Measurements from ENCODE around the gene UHRF2. TPM values are rescaled to one million over a fixed set of nuclear protein-coding genes. Genes with fewer than 3 reads are reported as not detected.

The UHRF2 gene
- total and polyA plus RNA-seq, 2 of the 13 experiments (the other 11 are each of a cell fraction or from before 2014, with no cell fraction given) = 42.1 to 44.2 TPM

DNA sequence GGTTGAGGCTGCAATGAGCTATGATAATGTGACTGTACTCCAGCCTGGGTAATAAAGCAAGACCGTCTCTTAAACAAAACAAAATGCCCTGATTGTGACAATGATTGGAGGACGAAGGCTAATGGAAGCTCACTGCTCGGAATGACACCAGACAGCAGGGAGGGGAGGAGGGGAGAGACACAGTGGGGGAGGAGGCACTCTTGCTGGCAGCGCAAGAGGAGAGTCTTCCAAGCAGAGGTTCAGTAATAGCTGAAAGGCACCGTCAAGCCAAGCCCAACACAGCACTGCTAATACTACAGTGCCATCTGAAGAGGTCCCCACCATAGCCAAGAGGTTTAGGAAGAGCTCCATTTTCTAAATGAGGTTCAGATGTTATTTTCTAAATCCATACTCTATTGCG, 130.2 kb downstream of the UHRF2 start (continued):
- no peak for TF ChIP-seq MXD4 (CRISPR knock-in tag; IDR thresholded peaks at IDR 0.05)
- TF ChIP-seq, protein P1, sequence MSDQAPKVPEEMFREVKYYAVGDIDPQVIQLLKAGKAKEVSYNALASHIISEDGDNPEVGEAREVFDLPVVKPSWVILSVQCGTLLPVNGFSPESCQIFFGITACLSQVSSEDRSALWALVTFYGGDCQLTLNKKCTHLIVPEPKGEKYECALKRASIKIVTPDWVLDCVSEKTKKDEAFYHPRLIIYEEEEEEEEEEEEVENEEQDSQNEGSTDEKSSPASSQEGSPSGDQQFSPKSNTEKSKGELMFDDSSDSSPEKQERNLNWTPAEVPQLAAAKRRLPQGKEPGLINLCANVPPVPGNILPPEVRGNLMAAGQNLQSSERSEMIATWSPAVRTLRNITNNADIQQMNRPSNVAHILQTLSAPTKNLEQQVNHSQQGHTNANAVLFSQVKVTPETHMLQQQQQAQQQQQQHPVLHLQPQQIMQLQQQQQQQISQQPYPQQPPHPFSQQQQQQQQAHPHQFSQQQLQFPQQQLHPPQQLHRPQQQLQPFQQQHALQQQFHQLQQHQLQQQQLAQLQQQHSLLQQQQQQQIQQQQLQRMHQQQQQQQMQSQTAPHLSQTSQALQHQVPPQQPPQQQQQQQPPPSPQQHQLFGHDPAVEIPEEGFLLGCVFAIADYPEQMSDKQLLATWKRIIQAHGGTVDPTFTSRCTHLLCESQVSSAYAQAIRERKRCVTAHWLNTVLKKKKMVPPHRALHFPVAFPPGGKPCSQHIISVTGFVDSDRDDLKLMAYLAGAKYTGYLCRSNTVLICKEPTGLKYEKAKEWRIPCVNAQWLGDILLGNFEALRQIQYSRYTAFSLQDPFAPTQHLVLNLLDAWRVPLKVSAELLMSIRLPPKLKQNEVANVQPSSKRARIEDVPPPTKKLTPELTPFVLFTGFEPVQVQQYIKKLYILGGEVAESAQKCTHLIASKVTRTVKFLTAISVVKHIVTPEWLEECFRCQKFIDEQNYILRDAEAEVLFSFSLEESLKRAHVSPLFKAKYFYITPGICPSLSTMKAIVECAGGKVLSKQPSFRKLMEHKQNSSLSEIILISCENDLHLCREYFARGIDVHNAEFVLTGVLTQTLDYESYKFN (CRISPR knock-in tag; conservative IDR thresholded peaks at IDR 0.05) = no peak
- TF ChIP-seq SMAD3 (CRISPR knock-in tag; IDR thresholded peaks at IDR 0.05) = no peak
- no peak for TF ChIP-seq ETV5 (CRISPR knock-in tag; IDR thresholded peaks at IDR 0.05; ENCODE audit: borderline replicate concordance)

DNA sequence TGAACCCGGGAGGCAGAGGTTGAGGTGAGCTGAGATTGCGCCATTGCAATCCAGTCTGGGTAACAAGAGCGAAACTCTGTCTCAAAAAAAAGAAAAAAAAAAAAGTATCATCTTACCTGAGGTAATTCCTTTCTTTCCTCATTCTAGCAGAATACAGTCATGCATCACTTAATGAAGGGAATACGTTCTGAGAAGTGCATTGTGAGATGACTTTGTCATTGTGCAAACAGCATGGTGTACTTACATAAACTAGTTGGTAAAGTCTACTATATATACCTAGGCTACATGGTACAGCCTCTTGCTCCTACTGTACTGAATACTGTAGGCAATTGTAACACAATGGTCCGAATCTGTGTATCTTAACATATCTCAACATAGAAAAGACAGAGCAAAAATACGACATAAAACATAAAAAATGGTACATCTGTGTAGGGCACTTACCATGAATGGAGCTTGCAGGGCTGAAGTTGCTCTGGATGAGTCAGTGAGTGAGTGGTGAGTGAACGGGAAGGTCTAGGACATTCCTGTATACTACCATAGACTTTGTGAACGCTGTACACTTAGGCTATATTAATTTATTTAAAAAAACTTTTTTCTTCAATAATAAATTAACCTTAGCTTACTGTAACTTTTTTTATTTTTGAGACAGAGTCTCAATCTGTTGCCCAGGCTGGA, 132.2 kb downstream of the UHRF2 start:
- POLR2A ChIA-PET = no interaction called here
- TF ChIP-seq, protein P2, sequence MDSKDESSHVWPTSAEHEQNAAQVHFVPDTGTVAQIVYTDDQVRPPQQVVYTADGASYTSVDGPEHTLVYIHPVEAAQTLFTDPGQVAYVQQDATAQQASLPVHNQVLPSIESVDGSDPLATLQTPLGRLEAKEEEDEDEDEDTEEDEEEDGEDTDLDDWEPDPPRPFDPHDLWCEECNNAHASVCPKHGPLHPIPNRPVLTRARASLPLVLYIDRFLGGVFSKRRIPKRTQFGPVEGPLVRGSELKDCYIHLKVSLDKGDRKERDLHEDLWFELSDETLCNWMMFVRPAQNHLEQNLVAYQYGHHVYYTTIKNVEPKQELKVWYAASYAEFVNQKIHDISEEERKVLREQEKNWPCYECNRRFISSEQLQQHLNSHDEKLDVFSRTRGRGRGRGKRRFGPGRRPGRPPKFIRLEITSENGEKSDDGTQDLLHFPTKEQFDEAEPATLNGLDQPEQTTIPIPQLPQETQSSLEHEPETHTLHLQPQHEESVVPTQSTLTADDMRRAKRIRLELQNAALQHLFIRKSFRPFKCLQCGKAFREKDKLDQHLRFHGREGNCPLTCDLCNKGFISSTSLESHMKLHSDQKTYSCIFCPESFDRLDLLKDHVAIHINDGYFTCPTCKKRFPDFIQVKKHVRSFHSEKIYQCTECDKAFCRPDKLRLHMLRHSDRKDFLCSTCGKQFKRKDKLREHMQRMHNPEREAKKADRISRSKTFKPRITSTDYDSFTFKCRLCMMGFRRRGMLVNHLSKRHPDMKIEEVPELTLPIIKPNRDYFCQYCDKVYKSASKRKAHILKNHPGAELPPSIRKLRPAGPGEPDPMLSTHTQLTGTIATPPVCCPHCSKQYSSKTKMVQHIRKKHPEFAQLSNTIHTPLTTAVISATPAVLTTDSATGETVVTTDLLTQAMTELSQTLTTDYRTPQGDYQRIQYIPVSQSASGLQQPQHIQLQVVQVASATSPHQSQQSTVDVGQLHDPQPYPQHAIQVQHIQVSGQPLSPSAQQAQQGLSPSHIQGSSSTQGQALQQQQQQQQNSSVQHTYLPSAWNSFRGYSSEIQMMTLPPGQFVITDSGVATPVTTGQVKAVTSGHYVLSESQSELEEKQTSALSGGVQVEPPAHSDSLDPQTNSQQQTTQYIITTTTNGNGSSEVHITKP (CRISPR knock-in tag; IDR thresholded peaks at IDR 0.05; ENCODE audit: low read depth) = no peak
- no peak for TF ChIP-seq ZNF776 (CRISPR knock-in tag; IDR thresholded peaks at IDR 0.05)
- TF ChIP-seq ZNF674 (CRISPR knock-in tag; IDR thresholded peaks at IDR 0.05; ENCODE audit: low read depth) = no peak
- no peak for TF ChIP-seq JUNB (CRISPR knock-in tag; IDR thresholded peaks at IDR 0.05; ENCODE audit: borderline replicate concordance)
- no peak for TF ChIP-seq SCMH1 (CRISPR knock-in tag; IDR thresholded peaks at IDR 0.05; ENCODE audit: borderline replicate concordance)
- TF ChIP-seq, protein P3, sequence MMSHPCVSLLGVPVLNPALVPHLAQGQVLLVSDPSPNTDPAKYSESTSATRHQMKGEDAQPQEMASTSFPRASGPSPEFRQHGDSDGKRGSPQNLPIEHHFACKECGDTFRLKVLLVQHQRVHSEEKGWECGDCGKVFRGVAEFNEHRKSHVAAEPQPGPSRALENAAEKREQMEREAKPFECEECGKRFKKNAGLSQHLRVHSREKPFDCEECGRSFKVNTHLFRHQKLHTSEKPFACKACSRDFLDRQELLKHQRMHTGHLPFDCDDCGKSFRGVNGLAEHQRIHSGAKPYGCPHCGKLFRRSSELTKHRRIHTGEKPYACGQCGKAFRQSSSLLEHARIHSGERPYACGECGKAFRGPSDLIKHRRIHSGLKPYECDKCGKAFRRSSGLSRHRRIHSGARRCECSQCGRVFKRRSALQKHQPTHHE (CRISPR knock-in tag; IDR thresholded peaks at IDR 0.05; ENCODE audit: borderline replicate concordance) = no peak
- no peak for TF ChIP-seq ZSCAN9 (CRISPR knock-in tag; IDR thresholded peaks at IDR 0.05; ENCODE audit: borderline replicate concordance)
- no peak for TF ChIP-seq HNRNPLL (IDR thresholded peaks at IDR 0.05; ENCODE audit: low read depth, low read length, poor library complexity, severe bottlenecking)
- TF ChIP-seq ZNF430 (CRISPR knock-in tag; IDR thresholded peaks at IDR 0.05) = no peak

More for the DNA sequence above, 132.2 kb downstream of the UHRF2 start:
- H3K4me3 ChIP-seq (replicated peaks in 1 of 3; ENCODE audit: insufficient read depth in 1 of 3, low read depth in 2 of 3, low read length in 3 of 3) = no peak overlapping the region
- H3K79me2 ChIP-seq (ENCODE audit: insufficient read depth, low read length) = no peaks in the 10 kb centered on the region
- in situ Hi-C loops (cut with HindIII; ENCODE audit: extremely low pct_ligation_motif_present, low pct_unique_long_range_greater_than_20kb) (no loop called here), intact Hi-C loops (cut with micrococcal nuclease; ENCODE audit: unreplicated experiment) (no loop called here)
- no peak for ATAC-seq
- DNase-seq (ENCODE audit: low spot score) = no peak
- H3K9ac ChIP-seq (ENCODE audit: insufficient read depth, low read depth, low read length) = no peak overlapping the region
- 97% methylated on average over 8 of the region's 8 CpGs for WGBS (ENCODE audit: low lambda C conversion rate)
- peaks cover 14% of the 10 kb centered on the region for H3K4me1 ChIP-seq (ENCODE audit: insufficient read depth, low read length)
- CTCF ChIA-PET (ENCODE audit: low intra/inter-chr PET ratio, low total read pairs) = no interaction called here
- H2AFZ ChIP-seq (ENCODE audit: low read length) = no peak overlapping the region
- H3K27ac ChIP-seq (ENCODE audit: extremely low read length, insufficient read depth, low read length) = no peak overlapping the region
- H3K9me3 ChIP-seq (ENCODE audit: low read length) = no peaks in the 10 kb centered on the region
- peaks cover 11 to 40% of the 10 kb centered on the region in 2 experiments; a peak in 3 of 5 replicates for H3K36me3 ChIP-seq (replicated peaks in 1 of 2; ENCODE audit: control insufficient read depth in 1 of 2, insufficient read depth in 2 of 2, low read length in 2 of 2)
- no TSS peak for BruUV-seq (replicated peaks)
- no peak overlapping the region for H3K4me2 ChIP-seq (ENCODE audit: low read depth, low read length)
- FAIRE-seq = no peak
- H3K27me3 ChIP-seq (ENCODE audit: control insufficient read depth in 1 of 2, insufficient read depth in 2 of 2, low read length in 2 of 2) = no peaks in the 10 kb centered on the region
- H4K20me1 ChIP-seq (ENCODE audit: insufficient read depth, low read length) = no peaks in the 10 kb centered on the region
